Astrocyte of the cerebellum (primary cell): ENCODE data around the gene KIFAP3.

Experiments
- DNase-seq: peaks from one replicate; pipeline ENCODE4 v3.0.0-alpha.2; 2011; ENCODE audit warnings: low read depth
- H3K4me3 ChIP-seq: 2 replicates; pipeline ENCODE4 v1.5.1; 2011; ENCODE audit warnings: mild to moderate bottlenecking, low read depth, low read length, moderate library complexity
- CTCF ChIP-seq: IDR thresholded peaks from 2 replicates; pipeline ENCODE4 v1.5.1; 2012; ENCODE audit warnings: low read length, low read depth, moderate library complexity, mild to moderate bottlenecking; ENCODE audit errors: missing control alignments
- in situ Hi-C: cut with HindIII; loops from 2 replicates; pipeline ENCODE4 v1.10.0; 2017; ENCODE audit warnings: low sequenced_read_pairs

KIFAP3 gene

GRCh38 chr1:169970114-169970513 lies 104.4 kb downstream of the KIFAP3 start:
- DNase-seq = no peak
- no peak overlapping the region for H3K4me3 ChIP-seq
- in situ Hi-C loops = no loop called here
- no peak for TF ChIP-seq CTCF

GRCh38 chr1:169968174-169968573 lies 106.3 kb downstream of the KIFAP3 start:
- in situ Hi-C loops = no loop called here
- TF ChIP-seq CTCF = no peak
- no peak for DNase-seq
- no peak overlapping the region for H3K4me3 ChIP-seq

- no peak overlapping the region for H3K4me3 ChIP-seq
- no peak for TF ChIP-seq CTCF
Observed at GRCh38 chr1:169964206-169964605, 110.3 kb downstream of the KIFAP3 start.

GRCh38 chr1:169959686-169960085 lies 114.8 kb downstream of the KIFAP3 start:
- DNase-seq = no peak
- no peak for TF ChIP-seq CTCF
- H3K4me3 ChIP-seq = no peak overlapping the region
- in situ Hi-C loops = no loop called here

More at GRCh38 chr1:169964206-169964605, 110.3 kb downstream of the KIFAP3 start:
- no peak for DNase-seq
- in situ Hi-C loops = no loop called here

- in situ Hi-C loops = no loop called here
- DNase-seq = no peak
- H3K4me3 ChIP-seq = no peak overlapping the region
- no peak for TF ChIP-seq CTCF
Observed at GRCh38 chr1:169958987-169959386, 115.5 kb downstream of the KIFAP3 start.

- TF ChIP-seq CTCF = no peak
- DNase-seq = no peak
- in situ Hi-C loops = no loop called here
- no peak overlapping the region for H3K4me3 ChIP-seq
Observed at GRCh38 chr1:169957884-169958283, 116.6 kb downstream of the KIFAP3 start.

GRCh38 chr1:169951108-169951507 lies 123.4 kb downstream of the KIFAP3 start:
- TF ChIP-seq CTCF = no peak
- in situ Hi-C loops = no loop called here
- DNase-seq = no peak
- no peak overlapping the region for H3K4me3 ChIP-seq
